GM12873 (cell line): Measurements from ENCODE around the gene VAPB.

Experiments used
- TF ChIP-seq, protein P1 (sequence below): IDR thresholded peaks from 2 replicates; pipeline ENCODE4 v1.5.1; 2012; ENCODE audit warnings: low read depth, mild to moderate bottlenecking, moderate library complexity, low read length, control low read depth; ENCODE audit not compliant: insufficient read depth; ENCODE audit errors: missing control alignments

VAPB gene

GRCh38 chr20:58486207-58486606, 97.2 kb downstream of the VAPB start:
- TF ChIP-seq, protein P1, sequence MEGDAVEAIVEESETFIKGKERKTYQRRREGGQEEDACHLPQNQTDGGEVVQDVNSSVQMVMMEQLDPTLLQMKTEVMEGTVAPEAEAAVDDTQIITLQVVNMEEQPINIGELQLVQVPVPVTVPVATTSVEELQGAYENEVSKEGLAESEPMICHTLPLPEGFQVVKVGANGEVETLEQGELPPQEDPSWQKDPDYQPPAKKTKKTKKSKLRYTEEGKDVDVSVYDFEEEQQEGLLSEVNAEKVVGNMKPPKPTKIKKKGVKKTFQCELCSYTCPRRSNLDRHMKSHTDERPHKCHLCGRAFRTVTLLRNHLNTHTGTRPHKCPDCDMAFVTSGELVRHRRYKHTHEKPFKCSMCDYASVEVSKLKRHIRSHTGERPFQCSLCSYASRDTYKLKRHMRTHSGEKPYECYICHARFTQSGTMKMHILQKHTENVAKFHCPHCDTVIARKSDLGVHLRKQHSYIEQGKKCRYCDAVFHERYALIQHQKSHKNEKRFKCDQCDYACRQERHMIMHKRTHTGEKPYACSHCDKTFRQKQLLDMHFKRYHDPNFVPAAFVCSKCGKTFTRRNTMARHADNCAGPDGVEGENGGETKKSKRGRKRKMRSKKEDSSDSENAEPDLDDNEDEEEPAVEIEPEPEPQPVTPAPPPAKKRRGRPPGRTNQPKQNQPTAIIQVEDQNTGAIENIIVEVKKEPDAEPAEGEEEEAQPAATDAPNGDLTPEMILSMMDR, result no peak

- TF ChIP-seq, protein P1, result no peak
Measured at GRCh38 chr20:58492074-58492718, 103.2 kb downstream of the VAPB start.

DNA sequence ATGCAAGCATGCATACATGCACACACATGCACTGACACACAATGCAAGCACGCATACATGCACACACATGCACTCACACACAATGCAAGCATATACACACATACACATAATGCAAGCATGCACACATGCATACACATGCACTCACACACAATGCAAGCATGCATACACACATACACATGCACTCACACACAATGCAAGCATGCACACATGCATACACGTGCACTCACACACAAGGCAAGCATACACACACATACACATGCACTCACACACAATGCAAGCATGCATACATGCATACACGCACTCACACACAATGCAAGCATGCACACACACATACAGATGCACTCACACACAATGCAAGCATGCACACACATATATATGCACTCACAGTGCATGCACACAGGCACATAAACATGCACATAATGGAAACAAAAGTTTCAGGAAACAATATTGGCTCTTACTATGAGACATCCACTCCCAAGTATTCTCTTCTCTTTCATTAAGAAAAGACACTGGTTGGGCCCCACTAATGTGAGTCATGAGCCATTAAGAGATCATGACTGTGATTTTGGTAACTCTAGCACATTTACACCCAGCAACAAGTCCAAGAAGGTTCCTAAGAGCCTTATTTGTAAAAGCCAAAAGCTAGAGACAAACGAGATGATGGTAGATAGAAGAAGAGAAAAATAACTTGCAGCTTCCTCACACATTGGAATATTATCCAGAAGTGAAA, 103.9 kb downstream of the VAPB start:
- TF ChIP-seq, protein P1, result no peak

- TF ChIP-seq, protein P1, result no peak
Measured at GRCh38 chr20:58494923-58495622, 106.0 kb downstream of the VAPB start.

GRCh38 chr20:58495623-58496428, 106.8 kb downstream of the VAPB start:
- TF ChIP-seq, protein P1, result no peak

DNA sequence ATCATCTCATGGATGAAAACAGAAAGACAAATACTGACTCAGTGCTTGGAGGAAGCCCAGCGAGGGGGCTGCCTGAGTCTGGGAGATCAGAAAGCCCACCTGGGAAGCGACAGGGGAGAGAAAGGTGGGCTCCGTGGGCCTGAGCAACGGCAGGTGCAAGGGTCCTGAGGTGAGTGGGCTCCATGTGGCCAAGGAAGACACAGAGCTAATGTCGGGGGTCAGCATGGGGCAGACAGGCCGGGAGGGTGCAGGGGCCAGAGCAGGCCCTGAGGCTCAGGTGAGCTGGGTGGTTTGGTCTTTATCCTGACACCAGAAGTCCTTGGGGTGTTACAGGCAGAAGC, 107.4 kb downstream of the VAPB start:
- TF ChIP-seq, protein P1, result no peak
